GM18511 (cell line): Measurements from ENCODE around the gene SMIM3.
A peak's percentile ranks its signal among the peaks of the same experiment; 100 is the strongest.
"Not testable (repeated sequence)": the region's sequence is repeated elsewhere in the genome, so short reads cannot be mapped to it uniquely, and the experiment has no call there.

Experiments used
- ATAC-seq: cut with Tn5 transposase; IDR thresholded peaks from one replicate; pipeline ENCODE4 v1.9.1; 2021; ENCODE audit warnings: mild to moderate bottlenecking, moderate library complexity; ENCODE audit not compliant: unreplicated experiment

SMIM3 gene

DNA sequence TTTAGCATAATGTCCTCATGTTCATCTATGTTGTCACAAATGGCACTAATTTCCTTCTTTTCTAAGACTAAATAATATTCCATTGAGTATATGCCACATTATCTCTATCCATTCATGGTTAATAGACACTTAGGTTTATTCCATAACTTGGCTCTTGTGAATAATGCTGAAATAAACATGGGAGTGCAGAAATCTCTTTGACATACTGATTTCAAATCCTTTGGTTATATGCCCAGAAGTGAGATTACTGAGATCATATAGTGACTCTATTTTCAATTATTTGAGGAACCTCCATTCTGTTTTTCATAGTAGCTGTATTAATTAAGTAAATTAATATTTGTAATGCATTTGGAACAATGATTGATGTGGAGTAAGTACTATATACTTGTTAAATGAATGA lies 13.0 kb downstream of the SMIM3 start:
- no peak for ATAC-seq

DNA sequence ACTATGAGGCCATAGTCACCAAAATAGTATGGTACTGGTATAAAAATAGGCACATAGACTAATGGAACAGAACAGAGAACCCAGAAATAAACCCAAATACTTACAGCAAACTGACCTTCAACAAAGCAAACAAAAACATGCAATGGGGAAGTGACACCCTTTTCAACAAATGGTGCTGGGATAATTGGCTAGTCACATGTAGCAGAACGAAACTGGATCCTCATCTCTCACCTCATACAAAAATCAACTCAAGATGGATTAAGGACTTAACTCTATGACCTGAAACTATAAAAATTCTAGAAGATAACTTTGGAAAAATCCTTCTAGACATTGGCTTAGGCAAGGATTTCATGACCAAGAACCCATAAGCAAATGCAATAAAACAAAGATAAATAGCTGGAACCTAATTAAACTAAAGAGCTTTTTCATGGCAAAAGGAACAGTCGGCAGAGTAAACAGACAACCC lies 14.9 kb downstream of the SMIM3 start:
- not testable (repeated sequence) for ATAC-seq

DNA sequence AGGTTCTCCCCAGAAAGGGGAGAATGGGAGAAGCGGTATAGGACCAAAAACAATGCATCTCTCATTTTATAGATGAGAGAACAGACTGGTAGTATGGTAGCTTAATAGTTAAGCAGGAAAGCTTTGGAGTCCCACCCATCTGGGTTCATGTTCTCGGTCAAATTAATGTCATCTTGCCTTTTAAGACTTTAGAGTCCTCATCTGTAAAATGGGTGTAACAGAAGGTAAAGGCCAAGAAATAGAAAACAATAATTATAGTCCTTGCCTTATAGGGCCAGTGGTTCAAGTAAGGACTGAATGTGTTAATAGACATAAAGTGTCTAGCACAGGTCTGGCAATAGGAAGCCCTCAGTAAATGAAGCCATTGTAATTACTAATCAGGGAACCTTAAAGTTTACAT lies 16.4 kb downstream of the SMIM3 start:
- no peak for ATAC-seq

DNA sequence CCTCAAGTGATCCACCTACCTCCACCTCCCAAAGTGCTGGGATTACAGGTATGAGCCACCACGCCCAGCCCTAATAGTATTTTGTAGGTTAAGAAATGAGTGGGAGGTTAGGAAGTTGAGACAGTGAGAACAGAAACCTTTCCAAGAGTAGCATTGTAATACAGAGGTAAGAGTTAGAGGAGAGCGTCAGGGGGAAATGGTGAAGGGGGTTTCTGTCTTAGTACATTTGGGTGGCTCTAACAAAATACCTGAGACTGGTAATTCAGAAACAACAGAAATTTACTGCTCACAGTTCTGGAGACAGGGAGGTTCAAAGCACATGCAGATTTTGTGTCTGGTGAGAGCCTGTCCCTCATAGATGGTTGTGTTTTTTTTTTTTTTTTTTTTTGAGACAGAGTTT lies 18.8 kb downstream of the SMIM3 start:
- no peak for ATAC-seq

DNA sequence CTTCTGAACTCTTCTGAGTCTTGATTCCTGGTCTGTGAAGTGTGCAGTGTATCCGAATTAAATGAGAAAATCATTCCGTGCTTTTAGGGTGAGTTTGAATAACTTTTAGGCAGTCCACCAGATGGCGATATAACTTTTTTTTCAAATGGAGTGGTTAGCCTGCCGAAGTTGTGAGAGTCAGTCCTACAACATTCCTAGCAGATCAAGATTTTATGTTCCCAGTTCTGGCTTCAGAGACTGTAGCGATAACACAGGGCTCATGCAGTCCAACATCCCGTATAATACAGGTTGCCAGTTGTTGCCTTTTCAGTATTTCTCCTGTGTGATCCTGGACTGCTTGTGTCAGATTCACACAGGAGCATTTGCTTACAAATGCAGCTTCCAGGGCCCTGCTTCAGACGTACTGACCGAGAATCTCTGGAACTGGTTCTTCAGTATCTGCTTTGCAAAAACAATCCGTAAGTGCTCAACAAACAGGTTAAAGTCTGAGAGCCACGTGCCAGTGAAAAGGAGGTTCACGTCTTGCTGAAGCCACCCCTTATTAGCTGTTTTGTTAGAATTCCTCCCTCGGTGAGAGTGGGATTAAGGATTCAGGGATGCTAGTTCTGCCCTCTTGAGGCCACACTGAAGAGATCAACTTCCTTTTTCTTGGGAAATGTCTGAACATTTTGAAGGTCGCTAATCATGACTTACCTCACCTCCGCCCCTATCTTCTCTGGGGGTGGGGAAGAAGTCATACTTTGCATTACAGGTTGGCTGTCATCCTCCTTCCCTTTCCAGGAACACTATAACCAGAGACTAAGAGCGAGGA lies 22.8 kb downstream of the SMIM3 start:
- peak; percentile 78 for ATAC-seq

DNA sequence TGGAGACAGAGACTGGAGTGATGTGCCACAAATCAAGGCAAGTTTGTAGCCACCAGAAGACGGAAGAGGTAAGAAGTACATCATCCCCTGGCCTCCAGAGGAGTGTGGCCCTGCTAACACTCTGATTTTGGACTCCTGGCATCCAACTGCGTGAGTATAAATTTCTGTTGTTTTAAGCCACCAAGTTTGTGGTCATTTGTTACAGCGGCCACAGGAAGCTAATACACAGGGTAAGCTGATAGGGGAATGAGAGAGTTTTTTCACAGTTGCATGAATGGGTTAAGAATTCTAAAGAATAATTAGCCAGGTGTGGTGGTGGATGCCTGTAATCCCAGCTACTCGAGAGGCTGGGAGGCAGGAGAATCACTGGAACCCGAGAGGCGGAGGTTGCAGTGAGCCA lies 25.8 kb downstream of the SMIM3 start:
- ATAC-seq = no peak

DNA sequence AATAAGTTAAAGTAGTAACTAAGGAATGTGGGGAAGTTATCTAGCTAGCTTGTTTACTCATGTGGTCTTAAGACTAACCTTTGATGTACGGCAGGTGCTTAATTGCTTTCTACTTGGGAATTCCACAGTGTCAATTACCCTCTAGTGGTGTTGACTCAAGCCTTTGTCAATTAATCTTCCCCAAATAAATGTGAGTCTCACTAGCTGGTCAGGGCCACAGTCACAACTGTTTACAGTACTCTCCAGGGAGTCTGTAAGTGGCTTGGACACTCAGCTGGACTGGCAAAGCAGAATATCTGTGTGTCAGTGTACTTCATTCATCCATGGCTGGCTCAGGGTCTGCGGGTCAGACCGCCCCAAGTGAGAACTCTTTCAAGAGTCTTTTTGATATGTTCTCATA lies 30.8 kb downstream of the SMIM3 start:
- no peak for ATAC-seq

DNA sequence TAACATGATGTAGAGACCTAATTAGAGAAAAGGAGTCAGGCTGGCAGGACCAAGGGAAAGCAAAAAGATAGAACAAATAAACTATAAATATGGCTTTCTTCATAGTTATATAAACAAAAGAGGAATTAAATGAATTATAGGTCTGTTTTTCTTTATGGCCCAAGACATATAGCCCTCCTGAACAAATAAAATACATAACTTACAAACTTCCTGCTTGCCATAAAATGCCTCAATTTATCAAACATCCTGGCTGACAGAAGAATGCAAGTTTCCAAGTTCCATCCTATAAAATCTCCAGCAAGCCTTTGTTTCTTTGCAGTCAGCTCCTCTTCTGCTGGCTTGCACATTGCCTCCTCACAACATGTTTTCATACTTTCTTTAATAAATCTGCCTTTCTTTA lies 36.5 kb downstream of the SMIM3 start:
- no peak for ATAC-seq

DNA sequence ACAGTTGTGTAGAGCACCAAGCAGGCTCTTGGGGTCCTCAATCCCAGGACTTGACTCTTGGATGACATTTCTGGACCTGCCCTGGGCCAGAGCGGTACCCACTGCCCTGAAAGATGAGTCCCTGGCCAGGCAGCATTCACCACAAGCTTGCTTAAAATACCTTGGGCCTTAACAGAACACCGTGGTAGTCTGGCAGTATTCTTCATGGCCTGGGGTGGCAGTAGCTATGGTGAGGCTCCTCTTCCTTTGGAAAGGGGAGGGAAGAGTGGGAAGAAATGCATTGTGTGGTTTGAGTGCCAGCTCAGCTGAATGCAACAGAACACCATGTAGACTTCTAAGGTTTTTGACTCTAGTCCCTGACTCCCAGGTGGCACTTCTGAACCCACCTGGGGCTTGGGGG lies 38.4 kb downstream of the SMIM3 start:
- no peak for ATAC-seq

DNA sequence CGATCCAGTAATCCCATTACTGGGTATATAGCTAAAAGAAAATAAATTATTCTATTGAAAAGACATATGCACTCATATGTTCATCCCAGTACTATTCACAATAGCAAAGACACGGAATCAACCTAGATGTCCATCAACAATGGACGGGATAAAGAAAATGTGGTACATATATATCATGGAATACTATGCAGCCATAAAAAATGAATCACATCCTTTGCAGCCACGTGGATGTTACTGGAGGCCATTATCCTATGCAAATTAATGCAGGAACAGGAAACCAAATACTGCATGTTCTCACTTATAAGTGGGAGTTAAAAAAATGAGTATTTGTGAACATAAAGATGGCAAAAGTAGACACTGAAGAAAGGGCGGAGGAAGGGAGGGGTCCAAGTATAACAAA lies 51.2 kb downstream of the SMIM3 start:
- ATAC-seq = no peak

DNA sequence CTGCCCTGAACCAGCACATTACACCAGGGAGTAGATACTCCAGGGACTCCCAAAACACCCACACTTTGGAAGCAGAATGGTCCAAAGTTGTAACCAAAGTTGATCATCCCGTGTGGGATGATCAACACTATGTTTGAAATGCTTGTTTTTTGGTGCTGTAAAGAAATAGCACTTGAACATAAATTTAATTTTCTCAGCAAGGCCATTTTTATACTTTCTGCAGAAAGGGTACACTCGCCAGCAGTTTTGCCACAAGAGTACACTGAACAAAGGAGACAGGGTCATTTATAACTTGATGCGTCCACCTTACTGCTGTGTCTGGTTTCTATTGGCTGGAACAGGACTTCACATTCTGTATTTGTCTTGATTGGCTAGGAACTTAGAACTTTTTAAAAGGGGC lies 53.3 kb downstream of the SMIM3 start:
- not testable (repeated sequence) for ATAC-seq

DNA sequence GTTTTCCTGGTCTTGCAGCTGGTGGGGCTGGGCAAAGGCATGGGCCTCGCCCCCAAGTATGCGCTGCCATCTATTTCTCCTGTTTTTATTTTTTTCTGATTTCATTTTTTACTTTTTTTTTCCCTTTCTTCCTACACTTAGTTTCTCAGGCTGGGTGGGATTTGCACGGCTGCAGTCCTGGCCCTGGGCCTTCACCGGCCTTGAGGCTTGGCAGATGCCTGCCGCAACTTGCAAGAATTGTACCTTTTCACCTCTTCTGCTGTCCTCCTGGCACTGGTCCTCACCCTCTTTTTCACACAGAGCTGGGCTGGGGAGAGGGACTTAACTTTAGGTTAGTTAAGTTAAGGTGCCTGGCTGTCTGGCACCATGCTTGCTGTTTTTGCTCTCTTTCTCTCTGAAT lies 57.5 kb downstream of the SMIM3 start:
- no peak for ATAC-seq

DNA sequence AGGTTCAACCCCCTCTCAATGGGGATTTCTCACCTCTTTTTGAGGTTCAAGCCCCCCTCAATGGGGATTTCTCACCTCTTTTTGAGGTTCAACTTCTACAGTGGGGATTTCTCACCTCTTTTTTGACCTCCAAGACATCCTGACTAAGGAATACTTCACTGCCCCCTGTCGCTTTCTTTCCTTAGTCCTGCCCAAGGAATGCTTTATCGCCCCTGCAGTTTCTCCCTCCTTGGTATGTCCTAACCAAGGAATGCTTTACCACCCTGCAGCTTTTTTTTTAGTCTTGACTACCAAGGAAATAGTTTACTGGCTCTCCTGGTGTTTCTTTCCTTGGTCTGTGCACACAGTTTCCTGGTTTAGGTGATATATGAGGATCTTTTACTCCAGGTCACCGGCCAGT lies 58.1 kb downstream of the SMIM3 start:
- no peak for ATAC-seq

DNA sequence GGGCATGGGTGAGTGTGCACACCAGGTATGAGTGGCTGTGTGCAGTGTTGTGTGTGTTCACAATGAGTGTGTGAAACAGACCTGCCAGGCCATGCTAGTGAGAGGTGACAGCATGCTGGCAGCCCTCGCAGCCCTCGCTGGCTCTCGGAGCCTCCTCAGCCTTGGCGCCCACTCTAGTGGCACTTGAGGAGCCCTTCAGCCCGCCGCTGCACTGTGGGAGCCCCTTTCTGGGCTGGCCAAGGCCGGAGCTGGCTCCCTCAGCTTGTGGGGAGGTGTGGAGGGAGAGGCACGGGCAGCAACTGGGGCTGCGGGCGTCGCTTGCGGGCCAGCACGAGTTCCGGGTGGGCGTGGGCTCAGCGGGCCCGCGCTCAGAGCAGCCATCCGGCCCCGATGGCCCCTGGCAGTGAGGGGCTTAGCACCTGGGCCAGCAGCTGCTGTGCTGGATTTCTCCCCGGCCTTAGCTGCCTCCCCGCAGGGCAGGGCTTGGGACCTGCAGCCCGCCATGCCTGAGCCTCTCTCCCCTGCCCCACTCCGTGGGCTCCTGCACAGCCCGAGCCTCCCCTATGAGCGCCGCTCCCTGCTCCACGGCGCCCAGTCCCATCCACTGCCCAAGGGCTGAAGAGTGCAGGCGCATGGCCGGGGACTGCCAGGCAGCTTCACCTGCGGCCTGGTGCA lies 66.8 kb downstream of the SMIM3 start:
- not testable (repeated sequence) for ATAC-seq

DNA sequence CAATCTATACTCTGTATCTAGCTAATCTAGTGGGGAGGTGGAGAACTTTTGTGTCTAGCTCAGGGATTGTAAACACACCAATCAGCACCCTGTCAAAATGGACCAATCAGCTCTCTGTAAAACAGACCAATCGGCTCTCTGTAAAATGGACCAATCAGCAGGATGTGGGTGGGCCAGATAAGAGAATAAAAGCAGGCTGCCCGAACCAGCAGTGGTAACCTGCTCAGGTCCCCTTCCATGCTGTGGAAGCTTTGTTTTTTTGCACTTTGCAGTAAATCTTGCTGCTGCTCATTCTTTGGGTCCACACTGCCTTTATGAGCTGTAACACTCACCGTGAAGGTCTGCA lies 67.7 kb downstream of the SMIM3 start, which contains the start of gene IRGM:
Gene IRGM, plus strand, starts transcription at position 214 of the 346 bp plus-strand sequence. CDS start 1,603 bp downstream, outside the sequence.
- not testable (repeated sequence) for ATAC-seq
